Neural cell (in vitro differentiated cells): ENCODE data around the gene AGO4. TPM values are rescaled to one million over a fixed set of nuclear protein-coding genes. Genes with fewer than 3 reads are reported as not detected.
"Not testable (repeated sequence)": the region's sequence is repeated elsewhere in the genome, so short reads cannot be mapped to it uniquely, and the experiment has no call there.

Experiments
- H2AFZ ChIP-seq: fragments of 200-600, 300-800 bp; sonication (generic), shearing (Covaris generic); 2 replicates; pipeline ENCODE4 v1.6.0; 2014; ENCODE audit warnings: low read depth, mild to moderate bottlenecking, antibody characterized with exemption, low read length, moderate library complexity
- H3F3A ChIP-seq: fragments of 200-600 bp; shearing (Covaris generic); 2 replicates; pipeline ENCODE4 v1.6.1; 2016; ENCODE audit warnings: mild to moderate bottlenecking, moderate library complexity, mixed read lengths, antibody characterized with exemption, low read length; ENCODE audit not compliant: insufficient read depth, poor library complexity, severe bottlenecking
- H3K27ac ChIP-seq: fragments of 200-600, 300-800 bp; sonication (generic), shearing (Covaris generic); 2 replicates; pipeline ENCODE4 v1.5.1; 2014; ENCODE audit warnings: mild to moderate bottlenecking, low read length, moderate library complexity
- H3K27me3 ChIP-seq: fragments of 300-800, 200-600 bp; sonication (generic), shearing (Covaris generic); 2 replicates; pipeline ENCODE4 v1.6.0; 2014; ENCODE audit warnings: mild to moderate bottlenecking, low read depth, low read length, moderate library complexity; ENCODE audit not compliant: insufficient read depth
- H3K36me3 ChIP-seq: fragments of 300-800, 200-600 bp; sonication (generic), shearing (Covaris generic); 2 replicates; pipeline ENCODE4 v1.5.1; 2014; ENCODE audit warnings: mild to moderate bottlenecking, antibody characterized with exemption, low read length, moderate library complexity; ENCODE audit not compliant: insufficient read depth
- H3K4me2 ChIP-seq: fragments of 300-800, 200-600 bp; sonication (generic), shearing (Covaris generic); 2 replicates; pipeline ENCODE4 v1.6.0; 2014; ENCODE audit warnings: mild to moderate bottlenecking, low read length
- H3K4me3 ChIP-seq: fragments of 300-800, 200-600 bp; sonication (generic), shearing (Covaris generic); 2 replicates; pipeline ENCODE4 v1.5.1; 2014; ENCODE audit warnings: mild to moderate bottlenecking, low read length, moderate library complexity
- H3K79me2 ChIP-seq: fragments of 200-600 bp; shearing (Covaris generic); replicated peaks from 2 replicates; pipeline ENCODE4 v1.6.0; 2014; ENCODE audit warnings: mild to moderate bottlenecking, low read length, moderate library complexity; ENCODE audit not compliant: insufficient read depth
- H3K9ac ChIP-seq: fragments of 300-800, 200-600 bp; sonication (generic), shearing (Covaris generic); 2 replicates; pipeline ENCODE4 v1.6.1; 2016; ENCODE audit warnings: mild to moderate bottlenecking, low read length, mixed read lengths
- H3K9me2 ChIP-seq: fragments of 200-600 bp; shearing (Covaris generic); 2 replicates; pipeline ENCODE4 v1.6.1; 2016; ENCODE audit warnings: mild to moderate bottlenecking, low read length, mixed read lengths; ENCODE audit not compliant: insufficient read depth
- H3K9me3 ChIP-seq: fragments of 200-600, 300-800 bp; sonication (generic), shearing (Covaris generic); 2 replicates; pipeline ENCODE4 v1.6.1; 2016; ENCODE audit warnings: mild to moderate bottlenecking, mixed run types, low read length, moderate library complexity, mixed read lengths
- H4K20me1 ChIP-seq: fragments of 200-600 bp; shearing (Covaris generic); 2 replicates; pipeline ENCODE4 v1.6.1; 2016; ENCODE audit warnings: mild to moderate bottlenecking, mixed run types; ENCODE audit not compliant: insufficient read depth
- EP300 ChIP-seq: fragments of 450-650 bp; conservative IDR thresholded peaks from 2 replicates; pipeline ENCODE4 v1.6.1; 2014; ENCODE audit warnings: antibody characterized with exemption, mild to moderate bottlenecking, moderate library complexity; ENCODE audit not compliant: poor library complexity, severe bottlenecking
- EZH2 ChIP-seq: fragments of 200-600, 300-800 bp; shearing (Covaris generic), sonication (generic); IDR thresholded peaks from 2 replicates; pipeline ENCODE4 v1.6.1; 2014; ENCODE audit warnings: antibody characterized with exemption, low read length, borderline replicate concordance, mild to moderate bottlenecking; ENCODE audit not compliant: insufficient read depth, poor library complexity, severe bottlenecking
- MXI1 ChIP-seq: fragments of 450-650 bp; conservative IDR thresholded peaks from 2 replicates; pipeline ENCODE4 v1.6.1; 2014; ENCODE audit warnings: antibody characterized with exemption, mild to moderate bottlenecking; ENCODE audit not compliant: poor library complexity, severe bottlenecking
- POLR2AphosphoS5 ChIP-seq: IDR thresholded peaks from 2 replicates; pipeline ENCODE4 v1.6.1; 2012
- RAD21 ChIP-seq: fragments of 450-650 bp; conservative IDR thresholded peaks from 2 replicates; pipeline ENCODE4 v1.6.1; 2014; ENCODE audit warnings: antibody characterized with exemption, mild to moderate bottlenecking, moderate library complexity
- SMC3 ChIP-seq: fragments of 450-650 bp; conservative IDR thresholded peaks from 2 replicates; pipeline ENCODE4 v1.6.1; 2014; ENCODE audit warnings: antibody characterized with exemption, mild to moderate bottlenecking, moderate library complexity; ENCODE audit not compliant: poor library complexity
- TAF1 ChIP-seq: IDR thresholded peaks from 2 replicates; pipeline ENCODE4 v1.6.1; 2012; ENCODE audit warnings: low read depth
- polyA plus RNA-seq: library from polyadenylated mRNA; depleted of rRNA; stranded (reverse); fragments of >200 nt; gene quantifications from 2 replicates; pipeline ENCODE4 v1.2.3, GENCODE V29; 2014
- TF ChIP-seq, protein P1 (sequence below): fragments of 450-650 bp; IDR thresholded peaks from 2 replicates; pipeline ENCODE4 v1.5.1; 2014; ENCODE audit warnings: antibody characterized with exemption, mild to moderate bottlenecking, moderate library complexity; ENCODE audit not compliant: poor library complexity, severe bottlenecking

AGO4 gene
- polyA plus RNA-seq, 1 donor from 2014 or later = 51.9 TPM

- Histone ChIP-seq H3K9ac (no peak overlapping the region), H3K9me3 (no peaks in the 10 kb centered on the region), H3K27me3 (no peaks in the 10 kb centered on the region), H3K36me3 (no peaks in the 10 kb centered on the region), H3K4me2 (no peak overlapping the region), H4K20me1 (no peaks in the 10 kb centered on the region), H3K79me2 (no peaks in the 10 kb centered on the region), H2AFZ (no peak overlapping the region), H3K4me3 (no peak overlapping the region), H3K9me2 (no peaks in the 10 kb centered on the region), H3F3A (no peaks in the 10 kb centered on the region), H3K27ac (no peak overlapping the region)
- TF ChIP-seq, protein P1, sequence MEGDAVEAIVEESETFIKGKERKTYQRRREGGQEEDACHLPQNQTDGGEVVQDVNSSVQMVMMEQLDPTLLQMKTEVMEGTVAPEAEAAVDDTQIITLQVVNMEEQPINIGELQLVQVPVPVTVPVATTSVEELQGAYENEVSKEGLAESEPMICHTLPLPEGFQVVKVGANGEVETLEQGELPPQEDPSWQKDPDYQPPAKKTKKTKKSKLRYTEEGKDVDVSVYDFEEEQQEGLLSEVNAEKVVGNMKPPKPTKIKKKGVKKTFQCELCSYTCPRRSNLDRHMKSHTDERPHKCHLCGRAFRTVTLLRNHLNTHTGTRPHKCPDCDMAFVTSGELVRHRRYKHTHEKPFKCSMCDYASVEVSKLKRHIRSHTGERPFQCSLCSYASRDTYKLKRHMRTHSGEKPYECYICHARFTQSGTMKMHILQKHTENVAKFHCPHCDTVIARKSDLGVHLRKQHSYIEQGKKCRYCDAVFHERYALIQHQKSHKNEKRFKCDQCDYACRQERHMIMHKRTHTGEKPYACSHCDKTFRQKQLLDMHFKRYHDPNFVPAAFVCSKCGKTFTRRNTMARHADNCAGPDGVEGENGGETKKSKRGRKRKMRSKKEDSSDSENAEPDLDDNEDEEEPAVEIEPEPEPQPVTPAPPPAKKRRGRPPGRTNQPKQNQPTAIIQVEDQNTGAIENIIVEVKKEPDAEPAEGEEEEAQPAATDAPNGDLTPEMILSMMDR = no peak
- TF ChIP-seq MXI1 (no peak), TAF1 (no peak), POLR2AphosphoS5 (no peak), EP300 (no peak), RAD21 (no peak), EZH2 (no peak), SMC3 (no peak)
Measured at GRCh38 chr1:35797380-35797779, 10.4 kb upstream of the AGO4 start.

DNA sequence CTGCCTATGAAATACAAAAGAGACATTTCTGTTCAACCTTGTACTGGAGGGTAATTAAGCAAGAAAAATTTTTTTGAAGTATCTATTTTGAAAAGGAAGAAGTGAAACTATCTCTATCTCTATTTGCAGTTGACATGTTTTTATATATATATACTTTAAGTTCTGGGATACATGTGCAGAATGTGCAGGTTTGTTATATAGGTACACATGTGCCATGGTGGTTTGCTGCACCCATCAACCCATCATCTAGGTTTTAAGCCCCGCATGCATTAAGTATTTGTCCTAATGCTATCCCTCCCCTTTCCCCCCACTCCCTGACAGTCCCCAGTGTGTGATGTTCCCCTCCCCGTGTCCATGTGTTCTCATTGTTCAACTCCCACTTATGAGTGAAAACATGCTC lies 9.8 kb upstream of the AGO4 start:
- not testable (repeated sequence) for H3F3A ChIP-seq, H3K27me3 ChIP-seq, H3K4me2 ChIP-seq, H3K9ac ChIP-seq, H3K9me2 ChIP-seq, H4K20me1 ChIP-seq, H2AFZ ChIP-seq, H3K9me3 ChIP-seq, H3K36me3 ChIP-seq, H3K79me2 ChIP-seq, H3K27ac ChIP-seq, H3K4me3 ChIP-seq

DNA sequence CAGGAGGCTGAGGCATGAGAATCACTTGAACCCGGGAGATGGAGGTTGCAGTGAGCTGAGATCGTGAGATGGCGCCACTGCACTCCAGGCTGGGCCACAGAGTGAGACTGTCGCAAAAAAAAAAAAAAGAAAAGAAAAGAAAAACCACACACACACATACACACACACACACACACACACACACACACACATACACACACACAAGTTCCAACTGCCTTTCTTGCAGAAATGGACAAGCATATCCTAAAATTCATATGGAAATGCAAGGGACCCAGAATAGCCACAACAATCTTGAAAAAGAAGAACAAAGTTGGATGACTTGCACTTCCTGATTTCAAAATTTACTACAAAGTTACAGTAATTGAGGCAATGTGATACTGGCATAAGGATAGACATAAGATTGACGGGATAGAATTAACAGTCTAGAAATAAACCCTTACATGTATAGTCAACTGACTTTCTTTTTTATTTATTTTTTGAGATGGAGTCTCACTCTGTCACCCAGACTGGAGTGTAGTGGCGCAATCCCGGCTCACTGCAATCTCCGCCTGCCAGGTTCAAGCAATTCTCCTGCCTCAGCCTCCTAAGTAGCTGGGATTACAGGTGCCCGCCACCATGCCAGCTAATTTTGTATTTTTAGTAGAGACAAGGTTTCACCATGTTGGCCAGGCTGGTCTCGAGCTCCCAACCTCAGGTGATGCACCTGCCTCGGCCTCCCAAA lies 7.5 kb upstream of the AGO4 start:
- not testable (repeated sequence) for H3K27me3 ChIP-seq, H3K9ac ChIP-seq, H3K9me2 ChIP-seq, H3K36me3 ChIP-seq, H3K9me3 ChIP-seq, H4K20me1 ChIP-seq, H3F3A ChIP-seq, H2AFZ ChIP-seq, H3K4me3 ChIP-seq, H3K4me2 ChIP-seq, H3K79me2 ChIP-seq, H3K27ac ChIP-seq
